22Rv1 (cell line): Measurements from ENCODE around the gene CD84.
"Not testable (repeated sequence)": the region's sequence is repeated elsewhere in the genome, so short reads cannot be mapped to it uniquely, and the experiment has no call there.

Source experiments
- ZFX ChIP-seq: fragments of 450-650 bp; IDR thresholded peaks from 2 replicates; pipeline ENCODE4 v1.6.1; 2017; ENCODE audit warnings: antibody characterized with exemption, borderline replicate concordance
- TF ChIP-seq, protein P1 (sequence below): fragments of 450-650 bp; IDR thresholded peaks from 2 replicates; pipeline ENCODE4 v1.5.1; 2017; ENCODE audit warnings: mild to moderate bottlenecking

DNA sequence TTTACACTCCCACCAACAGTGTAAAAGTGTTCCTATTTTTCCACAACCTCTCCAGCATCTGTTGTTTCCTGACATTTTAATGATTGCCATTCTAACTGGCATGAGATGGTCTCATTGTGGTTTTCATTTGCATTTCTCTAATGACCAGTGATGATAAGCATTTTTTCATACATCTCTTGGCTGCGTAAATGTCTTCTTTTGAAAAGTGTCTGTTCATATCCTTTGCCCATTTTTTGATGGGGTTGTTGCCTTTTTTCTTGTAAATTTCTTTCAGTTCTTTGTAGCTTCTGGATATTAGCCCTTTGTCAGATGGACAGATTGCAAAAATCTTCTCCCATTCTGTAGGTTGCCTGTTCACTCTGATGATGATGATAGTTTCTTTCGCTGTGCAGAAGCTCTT, 3.7 kb upstream of the CD84 start:
- TF ChIP-seq, protein P1, sequence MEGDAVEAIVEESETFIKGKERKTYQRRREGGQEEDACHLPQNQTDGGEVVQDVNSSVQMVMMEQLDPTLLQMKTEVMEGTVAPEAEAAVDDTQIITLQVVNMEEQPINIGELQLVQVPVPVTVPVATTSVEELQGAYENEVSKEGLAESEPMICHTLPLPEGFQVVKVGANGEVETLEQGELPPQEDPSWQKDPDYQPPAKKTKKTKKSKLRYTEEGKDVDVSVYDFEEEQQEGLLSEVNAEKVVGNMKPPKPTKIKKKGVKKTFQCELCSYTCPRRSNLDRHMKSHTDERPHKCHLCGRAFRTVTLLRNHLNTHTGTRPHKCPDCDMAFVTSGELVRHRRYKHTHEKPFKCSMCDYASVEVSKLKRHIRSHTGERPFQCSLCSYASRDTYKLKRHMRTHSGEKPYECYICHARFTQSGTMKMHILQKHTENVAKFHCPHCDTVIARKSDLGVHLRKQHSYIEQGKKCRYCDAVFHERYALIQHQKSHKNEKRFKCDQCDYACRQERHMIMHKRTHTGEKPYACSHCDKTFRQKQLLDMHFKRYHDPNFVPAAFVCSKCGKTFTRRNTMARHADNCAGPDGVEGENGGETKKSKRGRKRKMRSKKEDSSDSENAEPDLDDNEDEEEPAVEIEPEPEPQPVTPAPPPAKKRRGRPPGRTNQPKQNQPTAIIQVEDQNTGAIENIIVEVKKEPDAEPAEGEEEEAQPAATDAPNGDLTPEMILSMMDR = not testable (repeated sequence)
- not testable (repeated sequence) for TF ChIP-seq ZFX
